NCI-H187 treated with DMSO at 0.1 percent for 48 hours (cell line): Measurements from ENCODE around the gene OR8K3.

Source experiments
- DNase-seq: peaks from one replicate; lab custom pipeline; 2025; lab: John Stamatoyannopoulos, UW

Gene OR8K3

DNA sequence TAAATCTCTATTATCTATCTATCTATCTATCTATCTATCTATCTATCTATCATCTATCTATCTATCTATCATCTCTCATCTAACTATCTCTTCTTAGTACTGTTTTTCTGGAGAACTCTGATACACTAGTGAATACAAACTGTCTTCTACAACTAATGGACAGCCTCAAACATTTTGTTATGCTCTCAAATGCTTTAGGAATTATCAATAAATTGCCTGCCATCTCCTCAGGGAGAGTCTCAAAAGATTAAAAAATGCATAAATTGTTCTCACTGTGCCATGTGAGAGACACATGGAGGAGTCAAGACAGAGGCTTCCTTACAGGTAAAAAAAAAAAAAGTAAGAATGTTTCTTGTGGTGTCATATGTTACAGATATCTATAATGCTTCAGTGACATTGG, at the start of gene OR8K3:
TSS of gene OR8K3 (plus strand) at position 301 of the 400 bp plus-strand sequence. CDS start 3,163 bp downstream, outside the sequence.
- DNase-seq = no peak

DNA sequence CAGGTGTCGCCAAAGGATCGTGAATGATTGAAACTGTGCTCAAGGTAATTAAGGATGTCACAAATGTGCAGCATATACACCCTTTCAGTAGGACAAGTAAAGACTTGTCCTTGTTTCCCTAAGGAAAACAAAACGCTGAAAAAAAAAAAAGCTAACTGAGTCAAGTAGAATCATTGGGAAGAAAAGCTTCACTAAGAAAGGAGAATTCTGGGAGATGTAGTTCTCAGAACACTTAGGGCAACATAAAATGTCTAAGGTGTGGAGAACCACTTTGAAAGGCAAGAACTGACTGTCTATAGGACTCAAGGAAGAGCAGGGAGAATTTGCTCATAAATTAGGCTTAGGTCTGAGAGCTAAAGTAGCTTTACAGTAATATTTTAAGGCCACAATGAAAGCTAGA, 43.9 kb upstream of the OR8K3 start:
- no peak for DNase-seq

DNA sequence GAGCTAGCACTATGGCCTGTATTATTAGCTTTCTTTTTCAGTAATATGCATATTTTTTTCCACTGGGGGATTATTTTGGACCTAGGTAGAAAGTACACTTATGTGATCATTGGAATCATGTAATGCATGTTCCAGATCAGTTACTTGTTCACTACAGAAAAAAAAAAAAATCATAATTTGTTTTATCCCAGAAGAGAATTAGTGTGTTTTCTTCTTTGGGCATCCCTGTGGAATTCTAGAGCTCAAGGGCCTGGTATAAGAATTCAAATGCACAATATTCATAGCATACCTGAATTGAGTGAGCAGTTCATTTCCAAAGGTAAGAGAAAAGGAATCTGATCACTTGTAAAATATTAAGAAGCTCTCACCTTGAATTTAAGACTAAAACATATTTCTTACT, 41.1 kb upstream of the OR8K3 start, which contains the start of gene OR5T1:
TSS of gene OR5T1 (plus strand) at position 301 of the 400 bp plus-strand sequence. CDS start 1,485 bp downstream, outside the sequence.
- no peak for DNase-seq

DNA sequence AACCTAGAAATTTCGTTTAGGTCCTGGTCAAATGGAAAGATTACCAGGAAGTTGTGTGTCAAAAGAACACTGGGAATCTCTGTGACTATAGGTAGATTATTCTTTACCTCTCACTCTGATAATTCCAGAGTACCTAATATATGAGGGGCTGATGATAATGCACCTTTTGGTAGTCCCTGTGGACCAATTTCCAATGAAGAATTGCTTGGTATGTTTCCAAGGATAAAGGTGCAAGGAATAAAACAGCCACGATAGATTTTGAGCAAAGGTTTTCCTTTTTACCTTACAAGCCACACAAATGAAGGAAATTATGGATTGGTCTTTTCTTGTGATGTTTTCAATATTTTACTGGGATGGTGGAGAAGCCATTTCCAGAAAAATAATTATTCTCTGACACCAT, 22.8 kb upstream of the OR8K3 start, which contains the start of gene OR8H1:
TSS of gene OR8H1 (minus strand) at position 101 of the 400 bp plus-strand sequence. CDS start 1,192 bp downstream, outside the sequence.
- no peak for DNase-seq

- DNase-seq = no peak
These were observed 18.0 kb upstream of the OR8K3 start for GRCh38 chr11:56296898-56297297.

GRCh38 chr11:56307836-56308235, 7.1 kb upstream of the OR8K3 start:
- DNase-seq = no peak

DNA sequence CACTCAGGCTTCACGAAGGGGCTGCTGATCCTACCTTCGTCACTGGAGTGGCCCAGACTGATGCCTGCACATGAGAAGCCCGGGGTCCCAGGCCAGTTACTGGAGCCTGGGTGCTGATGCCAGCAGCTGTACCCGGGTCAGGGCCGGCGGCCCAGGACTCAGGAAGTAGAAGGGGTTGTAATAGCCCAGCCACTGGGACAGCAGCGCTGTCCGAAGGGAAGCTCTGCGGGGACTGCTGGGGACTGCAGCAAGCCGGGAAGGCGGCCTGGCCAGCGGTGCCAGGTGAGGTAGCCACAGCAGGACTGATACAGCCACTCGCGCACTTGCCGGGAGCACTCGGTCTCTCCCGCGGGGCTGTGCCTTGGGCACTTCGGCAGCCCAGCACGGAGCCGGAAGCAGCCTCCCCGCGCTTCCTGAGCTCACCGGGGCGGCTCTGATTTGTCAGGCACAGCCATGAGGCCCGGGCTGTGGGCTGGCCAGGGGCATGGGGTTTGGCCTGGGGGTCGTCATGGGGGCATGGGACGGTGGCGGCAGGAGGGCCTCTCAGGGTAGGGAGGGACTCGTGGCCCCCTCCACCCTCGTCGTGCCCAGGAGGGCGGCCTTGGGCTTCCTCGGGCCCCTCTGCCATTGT, 17.0 kb downstream of the OR8K3 start:
- no peak for DNase-seq

GRCh38 chr11:56333156-56333555, 18.2 kb downstream of the OR8K3 start:
- no peak for DNase-seq

GRCh38 chr11:56340289-56340688, 25.3 kb downstream of the OR8K3 start:
- DNase-seq = no peak

DNA sequence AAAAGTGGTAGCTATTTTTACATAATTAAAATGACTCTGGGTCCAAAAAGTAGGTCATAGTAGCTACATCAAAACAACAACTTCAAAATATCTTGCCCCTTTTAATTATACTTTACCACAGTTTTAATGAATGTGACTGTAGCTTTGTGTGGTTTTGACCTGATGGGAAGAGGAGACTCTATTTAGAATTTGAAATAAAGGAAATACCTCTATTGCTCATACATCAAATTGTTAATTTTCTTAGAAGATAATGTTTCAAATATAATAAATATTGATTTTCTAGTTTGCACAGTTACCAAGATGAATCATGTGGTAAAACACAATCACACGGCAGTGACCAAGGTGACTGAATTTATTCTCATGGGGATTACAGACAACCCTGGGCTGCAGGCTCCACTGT, 30.8 kb downstream of the OR8K3 start, which contains the start of gene OR8K1:
TSS of gene OR8K1 (plus strand) at position 301 of the 400 bp plus-strand sequence. CDS start at position 301, 0 bp downstream.
- no peak for DNase-seq

DNA sequence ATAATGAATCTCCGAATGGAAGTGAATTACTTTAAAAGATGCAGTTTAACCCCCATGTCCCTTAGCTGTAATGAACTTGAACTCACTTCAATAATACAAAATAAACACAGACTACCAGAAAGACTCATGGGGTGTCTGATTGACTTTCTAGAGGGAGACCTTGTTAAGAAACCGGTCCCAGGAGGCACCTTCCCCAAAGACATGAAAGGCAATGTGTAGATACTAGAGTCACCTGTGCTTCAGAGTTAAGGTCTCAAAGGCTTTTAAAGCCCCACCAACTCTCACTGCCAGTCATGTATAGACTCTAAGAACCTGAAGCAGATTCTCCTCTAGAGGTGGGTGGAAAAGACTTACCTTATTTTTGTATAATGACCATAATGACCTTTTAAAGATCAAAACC, 39.0 kb downstream of the OR8K3 start, which contains the start of gene OR8J1:
TSS of gene OR8J1 (plus strand) at position 301 of the 400 bp plus-strand sequence. CDS start 5,956 bp downstream, outside the sequence.
- no peak for DNase-seq
